DLD1 (cell line): ENCODE results near the gene ST6GAL1.
"Not testable (repeated sequence)": the region's sequence is repeated elsewhere in the genome, so short reads cannot be mapped to it uniquely, and the experiment has no call there.

ENCODE experiments used
- in situ Hi-C: cut with HindIII; loops from 2 replicates; pipeline ENCODE4 v1.10.0; 2017; ENCODE audit warnings: low sequenced_read_pairs

Gene ST6GAL1

GRCh38 chr3:186930143-186930640 is at the start of gene ST6GAL1:
Gene ST6GAL1 (plus strand): TSS chr3:186930526. CDS start chr3:187042704, 112,178 bp downstream.
- in situ Hi-C loops = no loop called here

DNA sequence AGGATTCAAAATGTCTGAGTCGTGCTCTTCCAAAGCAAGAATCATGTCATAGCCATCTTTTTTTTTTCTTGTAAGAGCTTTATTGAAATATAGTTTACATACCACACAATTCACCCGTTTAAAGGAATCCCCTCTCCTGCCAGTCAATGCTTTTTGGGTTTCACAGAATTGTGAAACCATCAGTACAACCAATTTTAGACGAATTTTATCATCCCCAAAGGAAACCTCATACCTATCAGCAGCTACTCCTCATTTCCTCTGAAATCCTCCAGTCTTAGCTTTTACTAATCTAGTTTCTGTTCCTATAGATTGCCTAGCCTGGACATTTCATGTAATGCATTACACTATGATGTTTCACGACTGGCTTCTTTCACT is 48.2 kb upstream of the ST6GAL1 start:
- in situ Hi-C loops = no loop called here

DNA sequence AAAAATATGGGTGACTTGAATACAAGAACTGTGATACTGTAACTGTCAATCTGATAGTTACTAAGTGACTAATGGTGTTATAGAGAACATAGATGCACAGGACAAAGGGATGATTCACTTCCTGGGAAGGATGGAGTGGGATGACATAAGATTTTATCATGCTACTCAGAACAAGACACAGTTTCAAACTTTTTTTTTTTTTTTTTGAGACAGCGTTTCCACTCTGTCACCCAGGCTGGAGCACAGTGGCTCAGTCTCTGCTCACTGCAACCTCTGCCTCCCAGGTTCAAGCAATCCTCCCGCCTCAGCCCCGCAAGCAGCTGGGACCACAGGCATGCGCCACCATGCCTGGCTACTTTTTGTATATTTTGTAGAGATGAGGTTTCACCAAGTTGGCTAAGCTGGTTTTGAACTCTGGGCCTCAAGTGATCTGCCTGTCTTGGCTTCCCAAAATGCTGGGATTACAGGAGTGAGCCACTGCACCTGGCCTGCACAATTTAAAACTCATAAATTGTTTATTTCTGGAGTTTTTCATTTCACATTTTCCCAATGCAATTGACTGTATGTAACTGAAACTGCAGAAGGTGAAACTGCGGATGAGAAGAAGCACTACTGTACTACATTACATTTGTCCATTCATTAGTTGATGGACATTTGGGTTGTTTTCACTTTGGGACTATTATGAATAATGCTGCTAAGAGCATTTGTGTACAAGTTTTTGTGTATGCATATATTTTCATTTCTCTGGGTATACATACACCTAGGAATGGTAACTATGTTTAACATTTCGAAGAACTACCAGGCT is 47.2 kb upstream of the ST6GAL1 start:
- in situ Hi-C loops = no loop called here

GRCh38 chr3:186883686-186884058 is 46.7 kb upstream of the ST6GAL1 start:
- in situ Hi-C loops = no loop called here

GRCh38 chr3:186884868-186885267 is 45.5 kb upstream of the ST6GAL1 start:
- in situ Hi-C loops = not testable (repeated sequence)

DNA sequence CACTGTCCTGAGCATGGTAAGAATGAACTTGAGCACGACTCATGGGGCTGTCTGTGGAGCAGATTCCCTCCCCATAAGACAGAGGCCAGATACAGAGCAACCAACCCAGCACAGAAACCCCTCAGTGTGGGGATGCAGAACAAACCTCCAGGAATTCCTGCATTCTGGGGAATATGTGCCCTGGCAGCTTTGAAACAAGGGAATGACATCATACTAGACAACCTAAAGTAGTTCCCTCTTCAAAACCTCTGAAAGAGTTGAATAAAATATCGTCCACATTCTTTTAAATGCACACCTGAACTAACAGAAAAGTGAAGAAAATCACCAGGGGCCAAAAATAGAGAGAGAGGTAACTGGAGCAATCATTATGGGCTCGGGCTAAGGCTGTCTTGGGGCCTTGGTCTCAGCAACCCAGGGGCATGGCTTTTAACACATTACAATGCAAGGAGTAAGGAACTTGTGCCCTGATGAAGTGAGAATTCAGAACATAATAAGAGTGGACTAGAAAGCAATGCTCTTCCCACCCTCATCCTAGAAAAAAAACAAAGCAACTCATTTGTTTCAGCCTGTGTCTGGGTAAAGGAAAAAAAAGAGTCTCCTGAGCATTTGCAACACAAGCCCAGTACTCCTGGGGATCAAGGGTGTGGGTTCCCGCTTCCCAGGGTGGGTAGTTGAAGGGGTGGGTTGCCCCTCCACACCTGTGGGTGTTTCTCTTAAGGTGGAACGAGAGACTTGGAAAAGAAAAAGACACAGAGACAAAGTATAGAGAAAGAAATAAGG is 43.9 kb upstream of the ST6GAL1 start:
- in situ Hi-C loops = no loop called here

GRCh38 chr3:186887507-186887938 is 42.8 kb upstream of the ST6GAL1 start:
- in situ Hi-C loops = not testable (repeated sequence)

DNA sequence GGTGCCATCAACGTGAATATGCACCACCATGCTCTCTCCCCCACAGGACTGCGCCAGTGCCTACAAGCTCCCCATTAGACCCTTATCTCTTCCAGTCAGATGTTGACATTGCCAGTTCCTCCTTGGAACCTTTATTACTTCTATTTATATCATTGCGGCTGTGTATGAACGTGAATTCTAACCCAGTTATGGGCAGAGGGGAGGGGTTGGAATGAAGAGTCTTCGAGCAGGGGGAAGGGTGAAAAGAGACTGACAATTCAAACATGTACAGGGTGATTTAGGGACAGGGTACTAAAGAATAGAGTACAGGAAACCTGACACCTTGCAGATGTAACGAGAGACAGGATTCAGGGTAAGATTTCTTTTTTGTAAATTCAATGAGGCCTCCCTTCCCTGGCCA is 41.8 kb upstream of the ST6GAL1 start:
- in situ Hi-C loops = no loop called here

DNA sequence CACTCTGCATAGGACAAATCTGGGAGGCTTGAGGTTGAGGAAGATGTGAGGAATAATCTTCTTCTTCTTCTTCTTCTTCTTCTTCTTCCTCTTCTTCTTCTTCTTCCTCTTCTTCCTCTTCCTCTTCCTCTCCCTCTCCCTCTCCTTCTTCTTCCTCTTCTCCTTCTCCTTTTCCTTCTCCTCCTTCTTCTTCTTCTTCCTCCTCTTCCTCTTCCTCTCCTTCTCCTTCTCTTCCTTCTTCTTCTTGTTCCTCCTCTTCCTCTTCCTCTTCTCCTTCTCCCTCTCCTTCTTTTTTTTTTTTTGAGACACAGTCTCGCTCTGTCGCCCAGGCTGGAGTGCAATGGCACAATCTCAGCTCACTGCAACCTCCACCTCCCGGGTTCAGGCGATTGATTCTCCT is 40.6 kb upstream of the ST6GAL1 start:
- in situ Hi-C loops = not testable (repeated sequence)

GRCh38 chr3:186890911-186891310 is 39.4 kb upstream of the ST6GAL1 start:
- in situ Hi-C loops = no loop called here

DNA sequence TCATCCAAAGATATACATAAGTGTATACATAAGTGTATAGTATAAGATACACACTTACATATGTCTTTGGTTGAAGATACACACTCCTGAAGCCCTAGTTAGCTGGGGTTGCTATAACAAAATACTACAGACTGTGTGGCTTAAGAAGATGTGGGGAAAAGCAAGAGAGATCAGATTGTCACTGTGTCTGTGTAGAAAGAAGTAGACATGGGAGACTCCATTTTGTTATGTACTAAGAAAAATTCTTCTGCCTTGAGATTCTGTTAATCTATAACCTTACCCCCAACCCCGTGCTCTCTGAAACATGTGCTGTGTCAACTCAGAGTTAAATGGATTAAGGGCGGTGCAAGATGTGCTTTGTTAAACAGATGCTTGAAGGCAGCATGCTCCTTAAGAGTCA is 37.3 kb upstream of the ST6GAL1 start:
- in situ Hi-C loops = not testable (repeated sequence)

DNA sequence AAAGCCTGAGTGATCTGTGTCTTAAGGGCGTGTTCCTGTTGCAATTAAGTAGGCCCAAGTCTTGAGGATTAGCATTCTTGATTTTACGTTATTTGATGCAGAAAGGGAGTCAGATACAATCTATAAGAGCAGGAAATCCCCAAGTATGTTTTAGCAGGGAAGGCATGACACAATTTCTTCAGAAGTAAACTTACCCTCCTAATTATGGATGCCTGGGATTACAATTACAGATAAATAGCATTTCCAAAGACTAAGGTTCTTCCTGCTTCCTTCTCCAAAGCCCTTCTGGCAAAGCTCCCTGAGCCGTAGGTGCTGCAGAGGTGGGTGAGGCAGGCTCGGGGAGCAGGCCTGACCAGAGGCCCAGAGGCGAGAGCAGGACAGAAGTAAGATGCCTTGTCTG is 34.9 kb upstream of the ST6GAL1 start:
- in situ Hi-C loops = no loop called here

DNA sequence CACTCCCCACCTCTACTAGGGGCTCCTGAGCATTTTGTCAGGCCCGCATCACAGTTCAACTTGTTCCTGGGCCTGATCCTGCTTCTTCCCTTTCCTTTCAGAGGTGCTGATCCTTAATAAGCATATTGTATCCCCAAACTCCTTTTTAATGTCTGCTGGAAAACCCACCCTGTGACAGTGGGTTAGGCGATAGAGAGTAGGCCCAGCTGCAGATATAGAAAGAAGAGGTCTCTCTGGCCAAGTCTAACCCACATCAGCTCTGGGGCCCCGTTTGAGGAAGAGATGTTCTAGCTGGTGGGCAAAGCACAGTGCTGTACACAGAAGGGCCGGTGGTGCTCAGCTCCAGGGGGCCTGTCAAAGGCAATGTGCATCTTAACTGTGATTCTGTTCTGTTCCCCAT is 34.3 kb upstream of the ST6GAL1 start:
- in situ Hi-C loops = no loop called here

DNA sequence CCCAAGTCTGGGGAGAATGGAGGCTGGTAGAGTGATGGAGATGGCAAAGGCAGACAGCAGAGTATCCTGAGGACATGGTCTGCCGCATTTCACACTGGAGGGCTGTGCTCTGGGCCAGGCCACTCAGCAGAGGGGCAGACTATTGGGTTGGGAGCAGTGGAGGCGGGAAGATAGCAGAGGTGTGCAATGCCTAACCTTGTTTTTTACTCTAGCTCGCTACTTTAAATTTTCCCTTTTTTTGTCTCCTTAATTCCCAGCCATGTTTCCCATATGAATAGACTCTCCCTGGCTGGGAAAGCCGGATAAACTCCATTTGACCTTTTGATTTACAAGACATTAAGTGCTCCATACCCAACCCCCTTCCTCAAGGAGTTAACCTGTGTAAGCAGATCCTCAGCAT is 33.5 kb upstream of the ST6GAL1 start:
- in situ Hi-C loops = no loop called here

GRCh38 chr3:186901135-186901734 is 29.1 kb upstream of the ST6GAL1 start:
- in situ Hi-C loops = no loop called here

DNA sequence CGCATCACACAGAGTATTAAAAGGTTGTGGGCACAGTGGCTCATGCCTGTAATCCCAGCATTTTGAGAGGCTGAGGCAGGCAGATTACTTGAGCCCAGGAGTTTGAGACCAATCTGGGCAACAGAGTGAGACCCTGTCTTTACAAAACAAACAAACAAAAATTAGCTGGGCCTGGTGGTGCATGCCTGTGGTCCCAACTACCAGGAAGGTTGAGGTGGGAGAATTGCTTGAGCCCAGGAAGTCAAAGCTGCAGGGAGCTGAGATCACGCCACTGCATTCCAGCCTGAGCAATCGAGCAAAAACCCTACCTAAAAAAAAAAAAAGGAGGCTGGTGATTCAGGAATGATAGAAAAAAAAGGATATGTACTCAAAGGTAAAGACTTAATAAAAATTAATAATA is 28.2 kb upstream of the ST6GAL1 start:
- in situ Hi-C loops = no loop called here

GRCh38 chr3:186902713-186903112 is 27.6 kb upstream of the ST6GAL1 start:
- in situ Hi-C loops = no loop called here

GRCh38 chr3:186903676-186904075 is 26.6 kb upstream of the ST6GAL1 start:
- in situ Hi-C loops = not testable (repeated sequence)

GRCh38 chr3:186907075-186907474 is 23.3 kb upstream of the ST6GAL1 start:
- in situ Hi-C loops = not testable (repeated sequence)

- in situ Hi-C loops = no loop called here
Measured at GRCh38 chr3:186909078-186909853, 21.1 kb upstream of the ST6GAL1 start.
